ENCODE results near the gene VSTM1. TPM values are rescaled to one million over a fixed set of nuclear protein-coding genes. Genes with fewer than 3 reads are reported as not detected.

The VSTM1 gene
- total RNA-seq, 1 donor from 2014 or later: not detected

GRCh38 chr19:54069470-54069869, 5.8 kb upstream of the VSTM1 start:
- no peaks in the 10 kb centered on the region for H3K36me3 Mint-ChIP-seq (ENCODE audit: low read depth)
- no peak overlapping the region for H3K4me3 Mint-ChIP-seq
- peaks cover 6% of the 10 kb centered on the region for H3K27me3 Mint-ChIP-seq
- intact Hi-C loops (cut with micrococcal nuclease): no loop called here
- no peak overlapping the region for H3K27ac Mint-ChIP-seq
- CTCF ChIA-PET: no interaction called here
- ATAC-seq (ENCODE audit: low read depth) (no peak), DNase-seq (no peak)
- peaks cover 7% of the 10 kb centered on the region for H3K9me3 Mint-ChIP-seq
- POLR2A ChIA-PET: interaction anchor here (0.5 kb wide), 1 partner anchor 396 kb away, joined by 3 read pairs; no protein-coding TSS in a partner anchor
- H3K4me1 Mint-ChIP-seq: no peaks in the 10 kb centered on the region
- no peak for TF ChIP-seq CTCF (IDR thresholded peaks at IDR 0.05)

- intact Hi-C loops (cut with micrococcal nuclease): no loop called here
- ChIA-PET CTCF (no interaction called here), POLR2A (interaction anchor here (0.7 kb wide), 1 partner anchor 39 kb away, joined by 4 read pairs; no protein-coding TSS in a partner anchor)
- Mint-ChIP-seq H3K36me3 (ENCODE audit: low read depth) (no peaks in the 10 kb centered on the region), H3K9me3 (no peaks in the 10 kb centered on the region), H3K4me3 (no peak overlapping the region), H3K4me1 (no peaks in the 10 kb centered on the region), H3K27ac (no peak overlapping the region), H3K27me3 (peaks cover 10% of the 10 kb centered on the region)
- TF ChIP-seq CTCF (IDR thresholded peaks at IDR 0.05): no peak
- DNase-seq: no peak
- ATAC-seq (ENCODE audit: low read depth): no peak
These were observed 1.1 kb downstream of the VSTM1 start for GRCh38 chr19:54062643-54063042.

- Mint-ChIP-seq H3K36me3 (ENCODE audit: low read depth) (no peaks in the 10 kb centered on the region), H3K9me3 (peaks cover 3% of the 10 kb centered on the region), H3K27me3 (peaks cover 13% of the 10 kb centered on the region), H3K4me3 (no peak overlapping the region), H3K4me1 (no peaks in the 10 kb centered on the region), H3K27ac (no peak overlapping the region)
- no peak for DNase-seq
- ChIA-PET CTCF (no interaction called here), POLR2A (no interaction called here)
- intact Hi-C loops (cut with micrococcal nuclease): no loop called here
- no peak for ATAC-seq (ENCODE audit: low read depth)
- TF ChIP-seq CTCF (IDR thresholded peaks at IDR 0.05): no peak
These were observed 16.1 kb downstream of the VSTM1 start for GRCh38 chr19:54047616-54048015.

GRCh38 chr19:54045771-54046170, 17.9 kb downstream of the VSTM1 start:
- peaks cover 3% of the 10 kb centered on the region for H3K9me3 Mint-ChIP-seq
- H3K36me3 Mint-ChIP-seq (ENCODE audit: low read depth): no peaks in the 10 kb centered on the region
- DNase-seq (no peak), ATAC-seq (ENCODE audit: low read depth) (no peak)
- no peak overlapping the region for H3K27ac Mint-ChIP-seq
- TF ChIP-seq CTCF (IDR thresholded peaks at IDR 0.05): no peak
- ChIA-PET CTCF (no interaction called here), POLR2A (no interaction called here)
- no peak overlapping the region for H3K4me3 Mint-ChIP-seq
- H3K27me3 Mint-ChIP-seq: peaks cover 16% of the 10 kb centered on the region
- no peaks in the 10 kb centered on the region for H3K4me1 Mint-ChIP-seq
- intact Hi-C loops (cut with micrococcal nuclease): no loop called here

- no peak for ATAC-seq (ENCODE audit: low read depth)
- ChIA-PET CTCF (no interaction called here), POLR2A (no interaction called here)
- no peaks in the 10 kb centered on the region for H3K36me3 Mint-ChIP-seq (ENCODE audit: low read depth)
- H3K27ac Mint-ChIP-seq: no peak overlapping the region
- no peaks in the 10 kb centered on the region for H3K9me3 Mint-ChIP-seq
- intact Hi-C loops (cut with micrococcal nuclease): no loop called here
- DNase-seq: no peak
- no peaks in the 10 kb centered on the region for H3K4me1 Mint-ChIP-seq
- no peak overlapping the region for H3K4me3 Mint-ChIP-seq
- H3K27me3 Mint-ChIP-seq: peaks cover 16% of the 10 kb centered on the region
- TF ChIP-seq CTCF (IDR thresholded peaks at IDR 0.05): no peak
These were observed 20.7 kb downstream of the VSTM1 start for GRCh38 chr19:54042989-54043388.

Data from activated B cell treated with CpG ODN at 0.5 μM for 24 hours (primary cell).